Transverse colon (tissue), 4 donors: ENCODE results near the gene SLX4IP. TPM values are rescaled to one million over a fixed set of nuclear protein-coding genes. Genes with fewer than 3 reads are reported as not detected.
"Not testable (repeated sequence)": the region's sequence is repeated elsewhere in the genome, so short reads cannot be mapped to it uniquely, and the experiment has no call there.

Source experiments
- DNase-seq: peaks from one replicate; pipeline ENCODE4 v3.0.0-alpha.2; 2019
- H3K27ac ChIP-seq, 4 donors: fragments of 200-600 bp; sonication (generic); 2 replicates each; pipeline ENCODE4 v1.5.1; 2016 to 2018; ENCODE audit warnings: inconsistent platforms in 4 of 4
- H3K27me3 ChIP-seq: fragments of 200-600 bp; sonication (generic); 2 replicates; pipeline ENCODE4 v1.5.1; 2017; ENCODE audit warnings: inconsistent platforms
- H3K36me3 ChIP-seq, 4 donors: fragments of 200-600 bp; sonication (generic); 2 replicates each; pipeline ENCODE4 v1.5.1; 2017 to 2019; ENCODE audit warnings: inconsistent platforms in 4 of 4
- H3K4me1 ChIP-seq, 4 donors: fragments of 200-600 bp; sonication (generic); 2 replicates each; pipeline ENCODE4 v1.5.1; 2017 to 2020; ENCODE audit warnings: inconsistent platforms in 4 of 4
- H3K4me3 ChIP-seq, 4 donors: fragments of 200-600 bp; sonication (generic); 1 replicate in 1 of 4; 2 replicates in 3 of 4; pipeline versions ENCODE4 v1.5.1 to v1.6.1; 2017 to 2019; ENCODE audit warnings: inconsistent platforms in 4 of 4
- H3K9me3 ChIP-seq, 2 donors: fragments of 200-600 bp; sonication (generic); 2 replicates each; pipeline ENCODE4 v1.5.1; 2017 to 2019; ENCODE audit warnings: inconsistent platforms in 2 of 2
- CTCF ChIP-seq, 5 experiments: fragments of 200-600 bp in 3 of 5; fragments of 450-650 bp in 2 of 5; sonication (generic) in 3 of 5; IDR thresholded peaks; 1 replicate in 2 of 5; 2 replicates in 3 of 5; pipeline ENCODE4 v1.5.1; 2016 to 2017; ENCODE audit warnings: antibody characterized with exemption in 5 of 5, inconsistent platforms in 3 of 5, mild to moderate bottlenecking in 2 of 5, moderate library complexity in 1 of 5
- EP300 ChIP-seq: sonication (generic); formaldehyde crosslinking; IDR thresholded peaks from one replicate; pipeline ENCODE4 v1.6.1; 2017; ENCODE audit warnings: antibody characterized with exemption, low read depth
- POLR2A ChIP-seq: fragments of 450-650 bp; IDR thresholded peaks from one replicate; pipeline ENCODE4 v1.6.1; 2016; ENCODE audit warnings: antibody characterized with exemption, mild to moderate bottlenecking, moderate library complexity
- POLR2AphosphoS5 ChIP-seq, 3 donors: sonication (generic); formaldehyde crosslinking; IDR thresholded peaks; one replicate each; pipeline ENCODE4 v1.6.1; 2016; ENCODE audit warnings: antibody characterized with exemption in 3 of 3
- WGBS, 2 donors: methylation state at CpG; one replicate each; pipeline ENCODE4 v1.1.5; 2018; ENCODE audit warnings: low coverage in 1 of 2; 5-methylcytosine and 5-hydroxymethylcytosine counted together
- in situ Hi-C, 4 donors: fragments of 200-750 bp; cut with MboI; loops; one replicate each; pipeline versions ENCODE4 v1.15.0 to v1.15.1; 2017; ENCODE audit warnings: low sequenced_read_pairs in 3 of 4, low pct_ligation_motif_present in 1 of 4, low pct_unique_long_range_greater_than_20kb in 1 of 4
- intact Hi-C: fragments of 100-400 bp; cut with DNase I; formaldehyde crosslinking; loops from one replicate; pipeline ENCODE4 v1.15.1; 2023; ENCODE audit warnings: low total_unique reads
- total RNA-seq, 4 donors: library from RNA; depleted of rRNA; stranded (reverse); fragments of >200 nt; gene quantifications; one replicate each; pipeline ENCODE4 v1.1.0, GENCODE V29; 2016

The SLX4IP gene
- total RNA-seq, 4 donors from 2014 or later: 5.4 to 8.4 (median 7.5) TPM

DNA sequence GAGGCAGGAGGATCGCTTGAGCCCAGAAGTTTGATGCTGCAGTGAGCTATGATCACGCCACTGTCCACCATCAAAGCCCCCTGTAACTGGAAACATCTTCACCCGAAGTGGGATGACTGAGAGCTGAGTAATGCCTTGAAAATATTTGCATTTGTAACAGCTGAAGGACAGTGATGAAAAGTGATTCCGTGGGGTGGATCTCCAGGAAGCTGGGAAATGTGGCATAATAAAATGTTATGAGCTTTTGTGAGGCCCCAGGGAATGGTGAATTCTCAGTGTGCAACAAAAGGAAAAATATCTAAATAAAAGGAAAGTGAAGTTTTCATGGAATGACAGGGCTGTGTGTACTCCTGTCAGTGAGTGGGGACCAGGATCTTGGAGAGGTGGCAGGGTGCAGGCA, 146.7 kb downstream of the SLX4IP start:
- in situ Hi-C loops (no loop called here), intact Hi-C loops (no loop called here)
- Histone ChIP-seq H3K27me3 (no peaks in the 10 kb centered on the region), H3K36me3 (no peaks in the 10 kb centered on the region), H3K9me3 (no peaks in the 10 kb centered on the region), H3K4me1 (peaks cover 0 to 7% (median 0%) of the 10 kb centered on the region in 4 donors), H3K27ac (no peak overlapping the region), H3K4me3 (no peak overlapping the region)
- no peak for DNase-seq
- WGBS, 2 donors: 56 to 67% methylated on average over 3 to 4 of the region's 4 CpGs
- TF ChIP-seq POLR2A (no peak), CTCF (IDR thresholded peaks at IDR 0.05) (no peak), POLR2AphosphoS5 (IDR thresholded peaks at IDR 0.05) (no peak), EP300 (no peak)

GRCh38 chr20:10584371-10584770, 149.3 kb downstream of the SLX4IP start:
- H3K36me3 ChIP-seq: no peaks in the 10 kb centered on the region
- intact Hi-C loops: no loop called here

GRCh38 chr20:10585308-10585707, 150.2 kb downstream of the SLX4IP start:
- in situ Hi-C loops: no loop called here
- H3K4me1 ChIP-seq: peaks cover 0 to 7% (median 0%) of the 10 kb centered on the region in 4 donors
- 96 to 98% methylated on average over 3 of the region's 3 CpGs for WGBS, 2 donors
- DNase-seq: no peak
- TF ChIP-seq POLR2A: no peak
- no peak for TF ChIP-seq CTCF (IDR thresholded peaks at IDR 0.05)
- no peak for TF ChIP-seq POLR2AphosphoS5 (IDR thresholded peaks at IDR 0.05)
- TF ChIP-seq EP300: no peak
- H3K36me3 ChIP-seq: no peaks in the 10 kb centered on the region
- H3K9me3 ChIP-seq: no peaks in the 10 kb centered on the region
- intact Hi-C loops: no loop called here
- no peaks in the 10 kb centered on the region for H3K27me3 ChIP-seq
- H3K27ac ChIP-seq: no peak overlapping the region
- H3K4me3 ChIP-seq: no peak overlapping the region

More at GRCh38 chr20:10584371-10584770, 149.3 kb downstream of the SLX4IP start:
- H3K4me3 ChIP-seq: no peak overlapping the region
- H3K9me3 ChIP-seq: no peaks in the 10 kb centered on the region
- in situ Hi-C loops: no loop called here
- H3K4me1 ChIP-seq: peaks cover 0 to 7% (median 0%) of the 10 kb centered on the region in 4 donors
- H3K27ac ChIP-seq: no peak overlapping the region
- DNase-seq: no peak
- H3K27me3 ChIP-seq: no peaks in the 10 kb centered on the region
- TF ChIP-seq POLR2AphosphoS5 (IDR thresholded peaks at IDR 0.05): no peak

DNA sequence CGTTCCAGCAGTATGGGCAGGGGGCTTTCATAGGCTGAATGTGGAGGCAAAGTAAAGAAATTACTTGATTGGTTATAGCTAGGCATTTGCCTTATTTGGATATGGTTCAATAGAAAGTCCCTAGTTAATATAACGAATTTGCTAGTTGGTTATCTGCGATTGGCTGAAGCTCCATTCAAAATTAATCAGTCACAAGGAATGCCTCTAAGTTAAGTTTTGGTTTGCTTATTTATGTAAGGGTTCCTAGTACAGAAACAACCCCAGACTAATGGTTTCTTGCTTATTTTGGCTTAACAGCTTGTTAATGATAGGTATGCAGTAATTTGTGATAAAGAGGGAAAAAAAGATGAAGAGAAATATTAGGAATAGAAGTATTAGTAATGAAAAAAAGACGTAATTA, 151.2 kb downstream of the SLX4IP start:
- H3K27ac ChIP-seq: no peak overlapping the region
- peaks cover 0 to 13% (median 0%) of the 10 kb centered on the region in 4 donors for H3K4me1 ChIP-seq
- no peaks in the 10 kb centered on the region for H3K27me3 ChIP-seq
- no peaks in the 10 kb centered on the region for H3K9me3 ChIP-seq
- DNase-seq: no peak
- H3K36me3 ChIP-seq: no peaks in the 10 kb centered on the region
- intact Hi-C loops (no loop called here), in situ Hi-C loops (no loop called here)
- no peak overlapping the region for H3K4me3 ChIP-seq
- TF ChIP-seq POLR2AphosphoS5 (IDR thresholded peaks at IDR 0.05) (no peak), POLR2A (no peak), CTCF (IDR thresholded peaks at IDR 0.05) (no peak), EP300 (no peak)
- WGBS, 2 donors: 88 to 93% methylated on average over 3 to 4 of the region's 4 CpGs

DNA sequence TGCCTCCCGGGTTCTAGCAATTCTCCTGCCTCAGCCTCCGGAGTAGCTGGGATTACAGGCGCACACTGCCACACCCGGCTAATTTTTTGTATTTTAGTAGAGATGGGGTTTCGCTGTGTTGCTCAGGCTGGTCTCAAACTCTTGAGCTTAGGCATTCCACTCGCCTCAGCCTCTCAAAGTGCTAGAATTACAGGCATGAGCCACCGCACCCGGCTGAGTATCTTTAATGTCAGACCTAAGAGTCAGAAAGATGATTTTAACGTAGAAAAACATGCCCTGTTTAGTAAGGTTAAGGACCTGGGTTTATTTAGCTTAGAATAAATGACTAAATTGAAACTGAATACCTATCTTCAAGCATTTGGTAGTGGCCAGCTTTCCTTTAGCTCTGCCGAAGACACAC, 155.3 kb downstream of the SLX4IP start:
- H3K9me3 ChIP-seq, H3K27ac ChIP-seq, H3K27me3 ChIP-seq, H3K36me3 ChIP-seq, intact Hi-C loops, DNase-seq, in situ Hi-C loops, H3K4me3 ChIP-seq: not testable (repeated sequence)
- H3K4me1 ChIP-seq: peaks cover 0 to 16% (median 2%) of the 10 kb centered on the region in 4 donors
- WGBS, 2 donors: 97 to 98% methylated on average over 8 to 10 of the region's 10 CpGs
